Loucy (cell line): Measurements from ENCODE around the gene LCP1.

ENCODE experiments used
- H2AFZ ChIP-seq: fragments of 200-600 bp; sonication (generic); 2 replicates; pipeline ENCODE4 v1.6.0; 2016; ENCODE audit warnings: antibody characterized with exemption, mild to moderate bottlenecking, low read length, moderate library complexity
- H3F3A ChIP-seq: fragments of 200-600 bp; 2 replicates; pipeline ENCODE4 v1.6.0; 2016; ENCODE audit warnings: antibody characterized with exemption, low read depth, mild to moderate bottlenecking
- H3K27me3 ChIP-seq: fragments of 200-600 bp; sonication (generic); 2 replicates; pipeline ENCODE4 v1.6.1; 2014; ENCODE audit warnings: low read length, mild to moderate bottlenecking; ENCODE audit not compliant: insufficient read depth, poor library complexity, severe bottlenecking
- H3K36me3 ChIP-seq: fragments of 200-600 bp; sonication (generic); 2 replicates; pipeline ENCODE4 v1.6.1; 2016; ENCODE audit warnings: low read length; ENCODE audit not compliant: insufficient read depth
- H3K4me1 ChIP-seq: fragments of 200-600 bp; sonication (generic); 2 replicates; pipeline ENCODE4 v1.5.1; 2014; ENCODE audit warnings: low read length, mild to moderate bottlenecking; ENCODE audit not compliant: insufficient read depth, poor library complexity, severe bottlenecking
- H3K4me2 ChIP-seq: fragments of 200-600 bp; sonication (generic); 2 replicates; pipeline ENCODE4 v1.6.0; 2014; ENCODE audit warnings: antibody characterized with exemption, low read length, low read depth, mild to moderate bottlenecking; ENCODE audit not compliant: poor library complexity, severe bottlenecking
- H3K4me3 ChIP-seq: fragments of 200-600 bp; sonication (generic); 2 replicates; pipeline ENCODE4 v1.5.1; 2014; ENCODE audit warnings: low read length, mild to moderate bottlenecking, mixed read lengths; ENCODE audit not compliant: poor library complexity, severe bottlenecking
- H3K79me2 ChIP-seq: fragments of 200-600 bp; sonication (generic); 2 replicates; pipeline ENCODE4 v1.6.1; 2014; ENCODE audit warnings: low read length; ENCODE audit not compliant: insufficient read depth
- H3K9ac ChIP-seq: fragments of 200-600 bp; sonication (generic); 2 replicates; pipeline ENCODE4 v1.6.0; 2014; ENCODE audit warnings: mild to moderate bottlenecking, low read depth, low read length, moderate library complexity; ENCODE audit not compliant: poor library complexity, severe bottlenecking
- H3K9me2 ChIP-seq: fragments of 200-600 bp; sonication (generic); replicated peaks from 2 replicates; pipeline ENCODE4 v1.6.1; 2016; ENCODE audit warnings: low read depth, low read length, mixed read lengths
- H3K9me3 ChIP-seq: fragments of 200-600 bp; sonication (generic); 2 replicates; pipeline ENCODE4 v1.6.1; 2014; ENCODE audit warnings: mild to moderate bottlenecking, antibody characterized with exemption, low read length, low read depth; ENCODE audit not compliant: insufficient read depth
- H4K20me1 ChIP-seq: fragments of 200-600 bp; sonication (generic); 2 replicates; pipeline ENCODE4 v1.6.0; 2014; ENCODE audit warnings: antibody characterized with exemption, low read length, mild to moderate bottlenecking; ENCODE audit not compliant: insufficient read depth, poor library complexity, severe bottlenecking
- EZH2phosphoT487 ChIP-seq: fragments of 200-600 bp; IDR thresholded peaks from 2 replicates; pipeline ENCODE4 v1.6.1; 2018; ENCODE audit warnings: antibody characterized with exemption, mild to moderate bottlenecking, moderate library complexity, borderline replicate concordance
- TF ChIP-seq, protein P1 (sequence below): fragments of 200-600 bp; sonication (generic); conservative IDR thresholded peaks from 2 replicates; pipeline ENCODE4 v1.5.1; 2014; ENCODE audit warnings: mild to moderate bottlenecking, antibody characterized with exemption, low read length

LCP1 gene

DNA sequence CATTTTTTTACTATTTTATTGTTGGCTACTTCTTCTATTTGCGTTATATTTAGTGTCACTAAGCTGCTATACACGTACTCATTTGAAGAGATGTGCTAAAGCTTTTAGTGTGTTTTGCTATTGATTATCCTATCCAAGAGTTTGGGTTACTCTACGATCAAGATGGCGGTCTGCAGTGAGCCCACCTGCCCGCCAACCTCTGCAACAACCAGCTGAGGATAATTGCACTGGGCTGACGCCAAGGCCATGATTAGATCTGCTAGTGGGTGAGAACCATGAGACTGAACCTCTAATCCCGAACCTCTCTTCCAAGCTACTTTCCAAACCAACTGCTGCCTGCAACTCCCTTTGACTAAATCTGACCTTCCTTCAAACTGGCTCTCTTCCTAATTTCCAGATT is 78.9 kb downstream of the LCP1 start:
- peaks cover 52% of the 10 kb centered on the region for H3K4me1 ChIP-seq
- no peak overlapping the region for H3K4me3 ChIP-seq
- TF ChIP-seq, protein P1, sequence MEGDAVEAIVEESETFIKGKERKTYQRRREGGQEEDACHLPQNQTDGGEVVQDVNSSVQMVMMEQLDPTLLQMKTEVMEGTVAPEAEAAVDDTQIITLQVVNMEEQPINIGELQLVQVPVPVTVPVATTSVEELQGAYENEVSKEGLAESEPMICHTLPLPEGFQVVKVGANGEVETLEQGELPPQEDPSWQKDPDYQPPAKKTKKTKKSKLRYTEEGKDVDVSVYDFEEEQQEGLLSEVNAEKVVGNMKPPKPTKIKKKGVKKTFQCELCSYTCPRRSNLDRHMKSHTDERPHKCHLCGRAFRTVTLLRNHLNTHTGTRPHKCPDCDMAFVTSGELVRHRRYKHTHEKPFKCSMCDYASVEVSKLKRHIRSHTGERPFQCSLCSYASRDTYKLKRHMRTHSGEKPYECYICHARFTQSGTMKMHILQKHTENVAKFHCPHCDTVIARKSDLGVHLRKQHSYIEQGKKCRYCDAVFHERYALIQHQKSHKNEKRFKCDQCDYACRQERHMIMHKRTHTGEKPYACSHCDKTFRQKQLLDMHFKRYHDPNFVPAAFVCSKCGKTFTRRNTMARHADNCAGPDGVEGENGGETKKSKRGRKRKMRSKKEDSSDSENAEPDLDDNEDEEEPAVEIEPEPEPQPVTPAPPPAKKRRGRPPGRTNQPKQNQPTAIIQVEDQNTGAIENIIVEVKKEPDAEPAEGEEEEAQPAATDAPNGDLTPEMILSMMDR: no peak
- no peak for TF ChIP-seq EZH2phosphoT487
- H3K36me3 ChIP-seq: no peaks in the 10 kb centered on the region
- no peak overlapping the region for H3K4me2 ChIP-seq
- H3K79me2 ChIP-seq: no peaks in the 10 kb centered on the region
- no peak overlapping the region for H3K9ac ChIP-seq
- H4K20me1 ChIP-seq: no peaks in the 10 kb centered on the region
- H3F3A ChIP-seq: peaks cover 7% of the 10 kb centered on the region; the same call in 1 of the 2 replicates
- no peak overlapping the region for H2AFZ ChIP-seq
- no peaks in the 10 kb centered on the region for H3K27me3 ChIP-seq
- H3K9me3 ChIP-seq: no peaks in the 10 kb centered on the region
- no peaks in the 10 kb centered on the region for H3K9me2 ChIP-seq

DNA sequence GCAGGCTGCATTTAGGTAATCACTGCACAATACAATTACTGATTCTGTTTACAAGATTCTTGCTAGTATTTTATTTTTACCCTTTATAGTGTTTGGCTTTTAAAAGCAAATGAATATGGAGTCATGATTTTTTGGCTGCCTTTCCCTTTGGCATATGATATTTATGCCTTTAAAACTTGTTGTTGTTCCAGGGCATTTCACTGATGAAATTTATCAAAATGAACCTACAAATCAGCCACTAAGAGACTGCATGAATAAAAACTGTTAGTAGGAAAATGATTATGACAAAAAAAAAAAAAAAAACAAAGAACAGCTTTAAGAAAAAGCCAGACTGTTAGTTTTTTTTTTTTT is 79.7 kb downstream of the LCP1 start:
- Histone ChIP-seq H3K27me3 (no peaks in the 10 kb centered on the region), H2AFZ (peak overlapping the region; percentile 33)

DNA sequence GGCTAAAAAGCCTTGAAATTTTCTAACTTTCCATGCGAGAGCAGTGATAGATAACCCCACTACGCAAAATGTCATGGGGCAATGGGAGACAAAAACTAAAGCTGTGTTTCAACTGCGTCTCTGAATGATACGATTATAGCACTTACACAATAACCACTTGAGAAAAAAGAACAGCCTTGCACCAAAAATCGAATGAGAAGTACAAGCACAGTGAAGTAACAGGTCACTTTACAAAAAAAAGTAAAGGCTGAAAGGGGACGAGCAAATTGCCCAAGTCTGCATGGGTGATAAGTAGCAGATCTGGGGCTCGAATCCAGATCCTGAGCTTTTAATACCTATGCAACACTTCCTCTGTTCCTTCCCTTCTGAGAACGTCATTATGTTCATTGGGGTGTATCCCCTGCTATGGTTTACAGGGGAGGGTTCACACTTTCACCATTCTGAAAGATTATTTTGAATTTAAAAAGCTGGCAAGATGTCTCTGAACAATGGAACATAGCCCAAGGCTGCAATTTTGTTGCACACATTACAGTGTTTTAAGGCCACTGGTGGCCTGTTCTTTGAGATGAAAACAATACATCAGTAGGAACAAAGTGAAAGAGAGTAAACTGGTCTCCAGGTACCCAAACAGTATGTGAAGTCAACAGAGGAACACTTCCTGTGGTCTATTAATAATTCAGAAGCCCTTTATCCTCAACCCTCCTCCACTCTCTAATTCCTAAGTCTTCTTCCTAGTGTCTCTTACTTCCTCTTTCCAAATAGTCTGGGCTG is 80.3 kb downstream of the LCP1 start:
- Histone ChIP-seq H3K9me2 (no peaks in the 10 kb centered on the region), H2AFZ (peak overlapping the region; percentile 33), H3K9ac (peak overlapping the region; percentile 11), H3K36me3 (no peaks in the 10 kb centered on the region), H4K20me1 (no peaks in the 10 kb centered on the region), H3K79me2 (no peaks in the 10 kb centered on the region), H3K4me1 (peaks cover 39% of the 10 kb centered on the region), H3K9me3 (no peaks in the 10 kb centered on the region), H3K27me3 (no peaks in the 10 kb centered on the region), H3F3A (peaks cover 3% of the 10 kb centered on the region; the same call in 1 of the 2 replicates), H3K4me3 (peak overlapping the region; percentile 12), H3K4me2 (peak overlapping the region; percentile 53)
- TF ChIP-seq, protein P1: no peak
- TF ChIP-seq EZH2phosphoT487: no peak

More for the DNA sequence above, 79.7 kb downstream of the LCP1 start:
- Histone ChIP-seq H3K9me3 (no peaks in the 10 kb centered on the region), H3K4me1 (peaks cover 45% of the 10 kb centered on the region), H3K4me3 (peak overlapping the region; percentile 12), H3K36me3 (no peaks in the 10 kb centered on the region), H3K9ac (peak overlapping the region; percentile 11), H3K9me2 (no peaks in the 10 kb centered on the region), H3F3A (peaks cover 5% of the 10 kb centered on the region; the same call in 1 of the 2 replicates), H3K79me2 (no peaks in the 10 kb centered on the region), H4K20me1 (no peaks in the 10 kb centered on the region), H3K4me2 (peak overlapping the region; percentile 53)
- TF ChIP-seq, protein P1: no peak
- no peak for TF ChIP-seq EZH2phosphoT487
